ENCODE measurements around the gene CDC26. TPM values are rescaled to one million over a fixed set of nuclear protein-coding genes. Genes with fewer than 3 reads are reported as not detected.

Gene CDC26
- total RNA-seq, 4 donors from 2014 or later = 18.8 to 21.9 (median 20.4) TPM

GRCh38 chr9:113309204-113309813 lies 33.9 kb upstream of the CDC26 start:
- no peaks in the 10 kb centered on the region for H3K4me1 ChIP-seq
- H3K9me3 ChIP-seq = no peaks in the 10 kb centered on the region
- no peaks in the 10 kb centered on the region for H3K36me3 ChIP-seq
- DNase-seq (ENCODE audit: low spot score in 2 of 2) = no peak
- H3K27ac ChIP-seq = no peak overlapping the region
- no peak for TF ChIP-seq EP300 (IDR thresholded peaks at IDR 0.05)
- TF ChIP-seq CTCF (IDR thresholded peaks at IDR 0.05) = peak; percentile 25 to 61
- H3K4me3 ChIP-seq = no peak overlapping the region
- WGBS = 7% methylated on average over 2 of the region's 2 CpGs
- H3K27me3 ChIP-seq = no peaks in the 10 kb centered on the region

GRCh38 chr9:113307396-113307975 lies 32.1 kb upstream of the CDC26 start:
- TF ChIP-seq EP300 (IDR thresholded peaks at IDR 0.05) (no peak), POLR2AphosphoS5 (IDR thresholded peaks at IDR 0.05) (no peak)
- WGBS = 58% methylated on average over 8 of the region's 8 CpGs
- no peak for DNase-seq (ENCODE audit: low spot score in 2 of 2)

GRCh38 chr9:113306566-113306965 lies 31.2 kb upstream of the CDC26 start:
- H3K36me3 ChIP-seq = no peaks in the 10 kb centered on the region
- H3K27me3 ChIP-seq = no peaks in the 10 kb centered on the region
- DNase-seq (ENCODE audit: low spot score in 2 of 2) = no peak
- TF ChIP-seq CTCF (IDR thresholded peaks at IDR 0.05) = no peak
- no peak for TF ChIP-seq EP300 (IDR thresholded peaks at IDR 0.05)
- TF ChIP-seq POLR2AphosphoS5 (IDR thresholded peaks at IDR 0.05) = no peak
- no peak for TF ChIP-seq POLR2A (IDR thresholded peaks at IDR 0.05)
- no peaks in the 10 kb centered on the region for H3K4me1 ChIP-seq
- H3K4me3 ChIP-seq = no peak overlapping the region
- H3K27ac ChIP-seq = no peak overlapping the region
- H3K9me3 ChIP-seq = no peaks in the 10 kb centered on the region
- 95% methylated on average over 1 of the region's 1 CpG for WGBS

More at GRCh38 chr9:113307396-113307975, 32.1 kb upstream of the CDC26 start:
- Histone ChIP-seq H3K9me3 (no peaks in the 10 kb centered on the region), H3K27ac (no peak overlapping the region), H3K4me1 (no peaks in the 10 kb centered on the region), H3K27me3 (no peaks in the 10 kb centered on the region), H3K36me3 (no peaks in the 10 kb centered on the region), H3K4me3 (no peak overlapping the region)

- TF ChIP-seq EP300 (IDR thresholded peaks at IDR 0.05) (no peak), POLR2A (IDR thresholded peaks at IDR 0.05) (no peak), POLR2AphosphoS5 (IDR thresholded peaks at IDR 0.05) (no peak), CTCF (IDR thresholded peaks at IDR 0.05) (no peak)
- H3K4me3 ChIP-seq = no peak within 1 kb of the TSS
Observed at GRCh38 chr9:113302792-113303418, 27.5 kb upstream of the CDC26 start, which contains the start of gene RNF183. Gene RNF183 (minus strand): TSS chr9:113303376. CDS start chr9:113298184, 5,192 bp downstream.

DNA sequence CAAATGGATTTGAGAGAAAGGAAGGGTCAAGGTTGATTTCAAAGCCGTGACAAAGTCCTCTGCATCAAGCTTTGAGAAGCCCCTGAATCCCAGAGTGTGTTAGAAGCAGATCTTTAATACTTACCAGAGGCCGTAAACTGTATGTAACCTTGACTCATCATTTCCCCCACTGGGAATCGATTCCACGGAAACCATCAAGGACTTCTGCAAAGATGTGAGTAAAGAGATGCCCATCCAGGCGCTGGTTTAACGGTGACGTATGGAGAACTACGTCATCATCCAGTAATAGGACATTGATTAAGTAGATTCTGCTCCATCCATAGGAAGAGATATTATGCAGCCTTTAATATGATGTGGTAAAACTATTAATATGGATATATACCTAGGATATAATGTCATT lies 26.2 kb upstream of the CDC26 start:
- no peaks in the 10 kb centered on the region for H3K36me3 ChIP-seq
- no peak overlapping the region for H3K4me3 ChIP-seq
- no peak overlapping the region for H3K27ac ChIP-seq
- H3K9me3 ChIP-seq = no peaks in the 10 kb centered on the region
- H3K27me3 ChIP-seq = no peaks in the 10 kb centered on the region
- no peaks in the 10 kb centered on the region for H3K4me1 ChIP-seq
- DNase-seq (ENCODE audit: low spot score in 2 of 2) = no peak
- WGBS = 83% methylated on average over 8 of the region's 8 CpGs
- TF ChIP-seq CTCF (IDR thresholded peaks at IDR 0.05) (no peak), POLR2A (IDR thresholded peaks at IDR 0.05) (no peak), EP300 (IDR thresholded peaks at IDR 0.05) (no peak), POLR2AphosphoS5 (IDR thresholded peaks at IDR 0.05) (no peak)

More at GRCh38 chr9:113302792-113303418, 27.5 kb upstream of the CDC26 start, which contains the start of gene RNF183:
- DNase-seq (ENCODE audit: low spot score in 2 of 2) = no peak
- no peaks in the 10 kb centered on the region for H3K36me3 ChIP-seq
- no peaks in the 10 kb centered on the region for H3K4me1 ChIP-seq
- H3K9me3 ChIP-seq = no peaks in the 10 kb centered on the region
- H3K27me3 ChIP-seq = no peaks in the 10 kb centered on the region
- WGBS = 83% methylated on average over 25 of the region's 25 CpGs
- H3K27ac ChIP-seq = no peak within 1 kb of the TSS

Measured in suprapubic skin (tissue), 4 donors.